GM21515 (cell line): ENCODE data around the gene SGF29.
A peak's percentile ranks its signal among the peaks of the same experiment; 100 is the strongest.
"Not testable (repeated sequence)": the region's sequence is repeated elsewhere in the genome, so short reads cannot be mapped to it uniquely, and the experiment has no call there.

Source experiments
- ATAC-seq: cut with Tn5 transposase; IDR thresholded peaks from one replicate; pipeline ENCODE4 v1.9.1; 2021; ENCODE audit not compliant: unreplicated experiment

The SGF29 gene

DNA sequence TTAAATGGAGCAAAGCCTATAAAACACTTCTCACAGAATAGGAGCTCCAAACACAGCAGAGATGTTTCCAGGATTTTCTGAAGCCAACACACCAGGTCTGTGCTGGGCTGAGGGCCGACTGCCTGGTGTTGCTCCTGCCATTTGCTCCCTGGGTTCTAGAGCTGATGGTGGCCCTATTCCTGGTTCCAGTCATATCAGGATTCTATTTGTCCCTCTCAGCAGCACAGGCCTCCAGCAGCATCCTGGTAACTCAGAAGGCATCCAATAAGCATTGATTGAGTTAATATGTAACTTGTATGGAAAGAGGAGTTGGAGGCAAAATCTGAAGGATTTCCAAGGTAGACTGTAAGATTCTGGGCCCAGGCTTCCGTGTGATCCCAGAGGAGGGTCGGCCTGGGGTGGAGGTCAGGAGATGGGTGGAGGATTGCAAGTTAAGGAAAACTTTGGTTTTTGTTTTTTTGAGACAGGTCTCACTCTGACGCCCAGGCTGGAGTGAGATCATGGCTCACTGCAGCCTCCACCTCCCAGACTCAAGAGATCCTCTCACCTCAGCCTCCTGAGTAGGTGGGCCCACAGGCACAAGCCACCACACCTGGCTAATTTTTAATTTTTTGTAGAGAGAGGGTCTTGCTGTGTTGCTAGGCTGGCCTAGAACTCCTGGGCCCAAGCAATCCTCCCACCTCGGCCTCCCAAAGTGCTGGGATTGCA lies 20.6 kb upstream of the SGF29 start:
- no peak for ATAC-seq

- ATAC-seq: no peak
Measured at GRCh38 chr16:28534542-28535373, 19.0 kb upstream of the SGF29 start.

DNA sequence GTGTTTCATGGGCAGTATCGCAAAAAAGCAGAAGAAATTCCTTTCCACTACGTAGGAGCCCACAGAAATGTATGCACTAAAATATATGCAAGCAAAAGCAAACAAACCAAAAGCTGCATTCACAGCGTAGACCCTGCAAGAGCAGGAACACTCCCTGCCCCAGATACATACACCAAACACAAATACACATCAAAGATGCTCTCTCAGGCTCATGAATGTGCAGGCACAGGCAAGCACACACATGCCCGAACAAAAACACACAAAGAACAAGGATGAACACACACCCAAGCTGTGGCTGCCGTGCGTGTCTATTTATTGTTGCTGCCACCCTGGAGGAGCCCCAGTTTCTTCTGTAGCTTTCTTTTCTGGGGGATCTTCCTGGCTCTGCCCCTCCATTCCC lies 16.6 kb upstream of the SGF29 start:
- ATAC-seq: no peak

DNA sequence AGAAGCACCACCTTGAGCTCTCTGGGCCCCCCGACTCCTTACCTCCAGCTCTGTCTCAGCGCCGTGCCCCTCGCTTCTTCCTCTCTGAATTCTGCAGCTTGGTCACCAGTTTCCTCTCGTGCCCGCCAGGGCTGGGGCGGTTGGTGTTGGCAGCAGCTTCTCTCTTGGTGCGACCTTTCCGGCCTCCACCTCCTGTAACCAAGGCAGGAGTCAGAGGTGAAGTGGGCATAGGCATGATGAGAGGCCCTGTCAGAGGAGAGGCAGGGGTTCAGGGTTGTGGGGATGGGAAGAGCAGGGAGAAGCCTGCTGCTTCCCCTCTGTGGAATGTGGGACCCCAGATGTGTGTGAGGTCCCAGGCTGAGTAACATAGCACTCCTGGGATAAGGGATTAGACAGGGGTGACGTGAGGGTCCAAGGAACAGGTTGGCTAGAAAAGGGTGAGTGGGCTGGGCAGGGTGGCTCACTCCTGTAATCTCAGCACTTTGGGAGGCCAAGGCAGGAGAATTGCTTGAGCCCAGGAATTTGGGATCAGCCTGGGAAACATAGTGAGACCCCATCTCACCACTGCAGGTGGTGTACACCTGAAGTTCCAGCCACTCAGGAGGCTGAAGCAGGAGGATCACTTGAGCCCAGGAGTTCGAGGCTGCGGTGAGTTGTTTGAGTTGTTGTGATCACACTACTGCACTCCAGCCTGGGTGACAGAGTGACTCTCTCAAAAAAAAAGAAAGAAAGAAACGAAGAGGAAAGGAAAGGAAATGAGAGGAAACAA lies 15.6 kb upstream of the SGF29 start:
- ATAC-seq: no peak

DNA sequence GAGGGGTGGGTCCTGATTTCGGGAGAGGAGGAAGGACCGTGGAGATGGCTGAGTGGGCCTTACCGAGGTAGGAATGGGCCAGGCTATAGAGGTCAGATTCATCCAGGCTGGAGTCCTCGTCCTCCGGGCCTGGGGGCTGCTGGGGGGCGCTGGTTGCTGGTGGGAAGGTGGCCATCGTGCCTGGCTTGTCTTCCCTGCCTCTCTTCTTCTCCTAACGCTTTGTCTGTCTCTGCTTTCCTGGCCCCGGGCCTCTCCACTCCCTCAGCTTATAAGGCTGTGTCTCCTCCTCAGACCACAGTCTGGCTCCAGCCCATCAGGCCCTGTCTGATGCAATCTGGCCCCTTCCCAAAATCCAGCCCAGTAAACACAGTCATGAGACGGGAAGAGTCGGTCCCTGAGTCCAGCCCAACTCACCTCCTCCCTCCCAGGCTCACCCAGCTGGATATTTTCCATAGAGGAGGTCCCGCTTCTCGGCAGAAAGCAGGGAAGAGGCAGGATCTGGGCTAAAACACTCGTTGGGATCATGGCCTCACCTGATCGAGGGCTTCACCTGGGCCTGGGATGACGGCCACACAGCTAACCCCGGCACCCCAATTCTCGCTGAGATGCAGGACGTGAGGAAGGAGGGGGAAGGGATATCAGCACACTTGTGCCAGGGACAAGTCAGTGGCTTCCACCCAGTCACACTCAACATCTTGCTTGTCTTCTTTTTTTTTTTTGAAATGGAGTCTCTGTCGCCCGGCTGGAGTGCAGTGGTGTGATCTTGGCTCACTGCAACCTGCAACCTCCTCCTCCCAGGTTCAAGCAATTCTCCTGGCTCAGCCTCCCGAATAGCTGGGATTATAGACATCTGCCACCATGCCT lies 14.8 kb upstream of the SGF29 start, which contains the start of gene NUPR1:
Gene NUPR1, minus strand, starts transcription at position 242 of the 864 bp plus-strand sequence. Its CDS starts 67 bp downstream, at position 175.
- no peak for ATAC-seq

GRCh38 chr16:28540346-28540745 lies 13.4 kb upstream of the SGF29 start:
- no peak for ATAC-seq

- no peak for ATAC-seq
Measured at GRCh38 chr16:28542646-28543045, 11.1 kb upstream of the SGF29 start.

- no peak for ATAC-seq
Measured at GRCh38 chr16:28543072-28543471, 10.6 kb upstream of the SGF29 start.

- no peak for ATAC-seq
Measured at GRCh38 chr16:28544998-28545397, 8.7 kb upstream of the SGF29 start.

GRCh38 chr16:28545964-28546363 lies 7.8 kb upstream of the SGF29 start:
- ATAC-seq: not testable (repeated sequence)

DNA sequence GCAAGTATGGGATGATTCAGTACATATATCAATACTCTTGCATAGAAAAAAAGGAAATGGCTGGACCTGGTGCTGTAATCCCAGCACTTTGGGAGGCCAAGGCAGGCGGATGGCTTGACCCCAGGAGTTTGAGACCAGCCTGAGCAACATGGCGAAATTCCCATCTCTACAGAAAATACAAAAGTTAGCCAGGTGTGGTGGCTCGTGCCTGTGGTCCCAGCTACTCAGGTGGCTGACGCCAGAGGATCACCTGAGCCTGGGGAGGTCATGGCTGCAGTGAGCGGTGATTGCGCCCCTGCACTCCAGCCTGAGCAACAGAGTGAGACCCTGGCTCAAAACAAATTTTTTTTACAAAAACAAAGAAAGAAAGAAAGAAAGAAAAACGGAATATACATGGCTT lies 7.1 kb upstream of the SGF29 start:
- ATAC-seq: no peak

GRCh38 chr16:28548306-28548802 lies 5.4 kb upstream of the SGF29 start:
- no peak for ATAC-seq

DNA sequence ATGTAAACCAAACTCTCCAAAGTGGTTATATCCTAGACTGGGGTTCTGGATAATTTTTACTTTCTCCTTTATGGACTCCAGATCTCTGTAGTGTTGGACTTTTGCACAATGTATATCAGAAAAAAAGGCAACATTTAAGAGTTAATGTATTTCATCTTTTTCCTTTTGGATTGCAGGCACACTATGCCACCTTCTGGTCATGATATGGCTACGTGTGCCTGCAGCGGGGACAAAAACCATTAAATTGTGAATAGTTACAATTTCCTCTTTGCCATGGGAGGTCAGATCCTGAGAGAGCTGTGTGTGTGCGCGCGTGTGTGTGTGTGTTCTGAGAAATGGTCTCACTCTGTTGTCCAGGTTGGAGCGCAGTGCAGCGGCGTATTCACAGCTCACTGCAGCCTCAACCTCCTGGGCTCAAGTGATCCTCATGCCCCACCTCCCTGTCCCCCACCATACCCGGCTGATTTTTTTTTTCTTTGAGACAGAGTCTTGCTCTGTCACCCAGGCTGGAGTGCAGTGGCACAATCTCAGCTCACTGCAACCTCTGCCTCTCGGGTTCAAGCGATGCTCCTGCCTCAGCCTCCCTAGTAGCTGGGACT lies 4.3 kb upstream of the SGF29 start:
- ATAC-seq: no peak

DNA sequence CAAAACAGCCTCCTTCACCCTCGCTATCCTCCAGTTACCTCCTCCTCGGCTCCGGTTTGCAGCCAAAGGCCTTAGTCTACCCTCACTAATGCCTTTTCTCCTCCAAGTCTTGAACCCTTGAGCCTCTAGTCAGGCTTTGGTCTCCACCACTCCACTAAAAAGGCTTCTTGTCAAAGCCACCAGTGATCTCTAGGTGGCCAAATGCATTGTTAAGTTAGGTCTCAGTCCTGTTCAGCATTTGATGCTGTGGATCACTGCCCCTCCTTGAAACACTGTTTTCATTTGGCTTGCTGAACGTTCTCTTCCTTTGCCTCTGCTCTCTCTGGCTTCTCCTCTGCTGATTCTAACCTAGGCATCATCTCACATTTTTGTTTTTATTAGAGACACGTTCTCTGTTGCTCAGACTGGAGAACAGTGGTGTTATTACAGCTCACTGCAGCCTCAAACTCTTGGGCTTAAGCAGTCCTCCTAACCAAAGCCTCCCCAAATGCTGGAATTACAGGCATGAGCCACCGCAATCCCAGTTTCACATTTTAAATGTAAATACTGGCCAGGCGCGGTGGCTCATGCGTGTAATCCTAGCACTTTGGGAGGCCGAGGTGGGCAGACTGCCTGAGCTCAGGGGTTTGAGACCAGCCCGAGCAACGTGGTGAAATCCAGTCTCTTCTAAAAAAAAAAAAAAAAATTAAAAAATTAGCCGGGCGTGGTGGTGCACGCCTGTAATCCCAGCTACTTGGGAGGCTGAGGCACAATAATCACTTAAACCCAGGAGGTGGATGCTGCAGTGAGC lies 1.1 kb downstream of the SGF29 start:
- ATAC-seq: peak; percentile 7

GRCh38 chr16:28555561-28555960 lies 1.8 kb downstream of the SGF29 start:
- no peak for ATAC-seq

- ATAC-seq: no peak
Measured at GRCh38 chr16:28556914-28557320, 3.2 kb downstream of the SGF29 start.

- ATAC-seq: no peak
Measured at GRCh38 chr16:28558456-28558855, 4.7 kb downstream of the SGF29 start.

GRCh38 chr16:28561557-28562187 lies 8.0 kb downstream of the SGF29 start:
- no peak for ATAC-seq

GRCh38 chr16:28562199-28562598 lies 8.5 kb downstream of the SGF29 start:
- no peak for ATAC-seq
